ENCODE measurements around the gene PTGDR. TPM values are rescaled to one million over a fixed set of nuclear protein-coding genes. Genes with fewer than 3 reads are reported as not detected.

Gene PTGDR
- total RNA-seq, 1 donor from 2014 or later = not detected

- Histone ChIP-seq H3K27me3 (ENCODE audit: control insufficient read depth, insufficient read depth, low read length) (peaks cover 1% of the 10 kb centered on the region), H3K36me3 (ENCODE audit: control insufficient read depth, insufficient read depth, low read length) (no peaks in the 10 kb centered on the region), H3K4me3 (ENCODE audit: low read depth, low read length) (no peak overlapping the region)
- DNase-seq (ENCODE audit: low read depth) (no peak), FAIRE-seq (no peak)
- TF ChIP-seq, protein P1, sequence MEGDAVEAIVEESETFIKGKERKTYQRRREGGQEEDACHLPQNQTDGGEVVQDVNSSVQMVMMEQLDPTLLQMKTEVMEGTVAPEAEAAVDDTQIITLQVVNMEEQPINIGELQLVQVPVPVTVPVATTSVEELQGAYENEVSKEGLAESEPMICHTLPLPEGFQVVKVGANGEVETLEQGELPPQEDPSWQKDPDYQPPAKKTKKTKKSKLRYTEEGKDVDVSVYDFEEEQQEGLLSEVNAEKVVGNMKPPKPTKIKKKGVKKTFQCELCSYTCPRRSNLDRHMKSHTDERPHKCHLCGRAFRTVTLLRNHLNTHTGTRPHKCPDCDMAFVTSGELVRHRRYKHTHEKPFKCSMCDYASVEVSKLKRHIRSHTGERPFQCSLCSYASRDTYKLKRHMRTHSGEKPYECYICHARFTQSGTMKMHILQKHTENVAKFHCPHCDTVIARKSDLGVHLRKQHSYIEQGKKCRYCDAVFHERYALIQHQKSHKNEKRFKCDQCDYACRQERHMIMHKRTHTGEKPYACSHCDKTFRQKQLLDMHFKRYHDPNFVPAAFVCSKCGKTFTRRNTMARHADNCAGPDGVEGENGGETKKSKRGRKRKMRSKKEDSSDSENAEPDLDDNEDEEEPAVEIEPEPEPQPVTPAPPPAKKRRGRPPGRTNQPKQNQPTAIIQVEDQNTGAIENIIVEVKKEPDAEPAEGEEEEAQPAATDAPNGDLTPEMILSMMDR (IDR thresholded peaks at IDR 0.05; ENCODE audit: insufficient read depth, low read length, severe bottlenecking) = no peak
Observed at GRCh38 chr14:52254086-52254485, 13.4 kb upstream of the PTGDR start.

DNA sequence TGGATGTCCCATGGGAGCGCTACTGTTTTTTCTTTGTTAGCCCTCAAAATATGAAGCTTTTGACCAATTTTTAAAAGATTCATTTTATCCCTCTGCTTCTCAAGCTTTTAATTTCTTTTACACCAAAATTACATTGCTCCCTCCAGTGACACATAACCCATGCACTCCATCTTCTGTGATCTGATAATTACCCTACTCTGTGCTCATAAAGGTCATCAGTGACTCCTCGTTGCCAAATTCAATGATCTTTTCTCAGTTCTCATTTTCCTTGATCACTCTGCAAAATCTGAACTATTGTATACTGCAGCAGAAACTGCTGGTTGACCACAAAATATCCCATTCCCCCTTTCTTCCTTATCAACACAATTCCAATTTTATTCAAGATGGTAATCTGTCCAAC is 8.7 kb upstream of the PTGDR start:
- H3K4me3 ChIP-seq (ENCODE audit: low read depth, low read length) = no peak overlapping the region
- TF ChIP-seq, protein P1 (IDR thresholded peaks at IDR 0.05; ENCODE audit: insufficient read depth, low read length, severe bottlenecking) = no peak
- no peaks in the 10 kb centered on the region for H3K36me3 ChIP-seq (ENCODE audit: control insufficient read depth, insufficient read depth, low read length)
- DNase-seq (ENCODE audit: low read depth) (no peak), FAIRE-seq (no peak)
- H3K27me3 ChIP-seq (ENCODE audit: control insufficient read depth, insufficient read depth, low read length) = peaks cover 3% of the 10 kb centered on the region

- TF ChIP-seq, protein P1 (IDR thresholded peaks at IDR 0.05; ENCODE audit: insufficient read depth, low read length, severe bottlenecking) = no peak
- Histone ChIP-seq H3K4me3 (ENCODE audit: low read depth, low read length) (no peak overlapping the region), H3K27me3 (ENCODE audit: control insufficient read depth, insufficient read depth, low read length) (peaks cover 3% of the 10 kb centered on the region), H3K36me3 (ENCODE audit: control insufficient read depth, insufficient read depth, low read length) (no peaks in the 10 kb centered on the region)
- FAIRE-seq (no peak), DNase-seq (ENCODE audit: low read depth) (no peak)
Observed at GRCh38 chr14:52259434-52259833, 8.1 kb upstream of the PTGDR start.

- TF ChIP-seq, protein P1 (IDR thresholded peaks at IDR 0.05; ENCODE audit: insufficient read depth, low read length, severe bottlenecking) = no peak
- DNase-seq (ENCODE audit: low read depth) (no peak), FAIRE-seq (no peak)
- Histone ChIP-seq H3K4me3 (ENCODE audit: low read depth, low read length) (no peak overlapping the region), H3K27me3 (ENCODE audit: control insufficient read depth, insufficient read depth, low read length) (peaks cover 13% of the 10 kb centered on the region), H3K36me3 (ENCODE audit: control insufficient read depth, insufficient read depth, low read length) (no peaks in the 10 kb centered on the region)
Observed at GRCh38 chr14:52262600-52262999, 4.9 kb upstream of the PTGDR start.

DNA sequence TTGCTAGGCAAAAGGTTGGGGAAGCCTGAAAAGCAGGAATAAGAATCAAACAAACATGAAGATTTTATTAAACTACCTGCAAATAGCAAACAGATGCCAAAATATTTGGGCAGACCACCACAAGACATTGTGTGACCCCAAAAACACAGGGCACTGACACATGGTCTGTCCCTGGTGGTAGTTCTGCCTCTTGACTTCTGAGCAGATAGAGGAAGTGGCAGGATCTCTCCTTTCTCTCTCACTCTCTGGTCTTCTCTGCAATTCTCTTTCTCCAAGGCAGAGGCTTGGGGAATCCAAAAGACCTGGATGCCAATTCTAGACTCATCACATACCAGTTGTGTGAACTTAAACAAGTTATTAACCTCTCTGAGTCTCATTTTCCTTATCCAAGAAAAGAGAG is 4.3 kb upstream of the PTGDR start:
- TF ChIP-seq, protein P1 (IDR thresholded peaks at IDR 0.05; ENCODE audit: insufficient read depth, low read length, severe bottlenecking) = no peak
- DNase-seq (ENCODE audit: low read depth) (no peak), FAIRE-seq (no peak)
- H3K27me3 ChIP-seq (ENCODE audit: control insufficient read depth, insufficient read depth, low read length) = peaks cover 19% of the 10 kb centered on the region
- H3K36me3 ChIP-seq (ENCODE audit: control insufficient read depth, insufficient read depth, low read length) = no peaks in the 10 kb centered on the region
- no peak overlapping the region for H3K4me3 ChIP-seq (ENCODE audit: low read depth, low read length)

DNA sequence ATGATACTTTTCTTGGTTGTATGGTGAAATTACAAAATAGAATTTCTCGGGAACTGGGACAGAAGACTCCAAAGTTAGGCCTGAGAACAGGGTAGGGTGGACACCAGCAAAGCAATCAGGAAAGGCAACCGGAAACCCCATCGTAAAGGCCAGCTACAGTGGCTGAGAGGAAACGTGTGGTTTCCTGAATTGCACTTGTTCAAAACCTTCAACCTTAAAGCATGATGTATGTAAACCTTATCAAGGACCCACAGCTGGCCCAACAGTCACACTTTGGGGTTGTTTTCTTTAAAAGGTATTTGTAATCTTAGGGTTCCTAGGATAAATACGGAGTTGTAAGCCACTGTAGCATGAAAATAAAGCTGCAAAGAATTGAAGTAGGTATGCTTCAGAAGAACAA is 2.2 kb upstream of the PTGDR start:
- no peak for DNase-seq (ENCODE audit: low read depth)
- no peak overlapping the region for H3K4me3 ChIP-seq (ENCODE audit: low read depth, low read length)
- no peak for FAIRE-seq
- peaks cover 27% of the 10 kb centered on the region for H3K27me3 ChIP-seq (ENCODE audit: control insufficient read depth, insufficient read depth, low read length)
- TF ChIP-seq, protein P1 (IDR thresholded peaks at IDR 0.05; ENCODE audit: insufficient read depth, low read length, severe bottlenecking) = no peak
- H3K36me3 ChIP-seq (ENCODE audit: control insufficient read depth, insufficient read depth, low read length) = no peaks in the 10 kb centered on the region
